Measurements from ENCODE around the gene FHL3. TPM values are rescaled to one million over a fixed set of nuclear protein-coding genes. Genes with fewer than 3 reads are reported as not detected.
"Not testable (repeated sequence)": the region's sequence is repeated elsewhere in the genome, so short reads cannot be mapped to it uniquely, and the experiment has no call there.

FHL3 gene
- total RNA-seq, 1 experiment from 2014 or later, result 20.6 TPM

- no peak for DNase-seq
- no peak overlapping the region for H3K4me3 ChIP-seq
- H3K27ac ChIP-seq, result no peak overlapping the region
- no peaks in the 10 kb centered on the region for H3K9me3 ChIP-seq (replicated peaks)
- no peaks in the 10 kb centered on the region for H3K36me3 ChIP-seq
- no peaks in the 10 kb centered on the region for H3K4me1 ChIP-seq
- no peaks in the 10 kb centered on the region for H3K27me3 ChIP-seq
Observed at GRCh38 chr1:38043036-38043747, 37.9 kb upstream of the FHL3 start.

GRCh38 chr1:38041936-38042834 is 36.9 kb upstream of the FHL3 start:
- Histone ChIP-seq H3K27ac (no peak overlapping the region), H3K4me3 (no peak overlapping the region), H3K4me1 (no peaks in the 10 kb centered on the region), H3K27me3 (no peaks in the 10 kb centered on the region), H3K36me3 (no peaks in the 10 kb centered on the region), H3K9me3 (replicated peaks) (no peaks in the 10 kb centered on the region)
- no peak for DNase-seq

GRCh38 chr1:38039331-38040088 is 34.2 kb upstream of the FHL3 start:
- DNase-seq, result no peak
- Histone ChIP-seq H3K4me1 (no peaks in the 10 kb centered on the region), H3K27me3 (no peaks in the 10 kb centered on the region), H3K9me3 (replicated peaks) (no peaks in the 10 kb centered on the region), H3K36me3 (no peaks in the 10 kb centered on the region), H3K27ac (no peak overlapping the region), H3K4me3 (no peak overlapping the region)

GRCh38 chr1:38038861-38039260 is 33.5 kb upstream of the FHL3 start:
- Histone ChIP-seq H3K4me1 (0 out of 2 replicates have a peak, but pooled peaks cover 2% of the 10 kb centered on the region), H3K27me3 (no peaks in the 10 kb centered on the region), H3K4me3 (no peak overlapping the region), H3K9me3 (replicated peaks) (no peaks in the 10 kb centered on the region), H3K36me3 (no peaks in the 10 kb centered on the region), H3K27ac (no peak overlapping the region)
- no peak for DNase-seq

- H3K27ac ChIP-seq, result no peak overlapping the region
- DNase-seq, result peak in 1 of 2 experiments; percentile 67
- H3K27me3 ChIP-seq, result no peaks in the 10 kb centered on the region
- no peaks in the 10 kb centered on the region for H3K9me3 ChIP-seq (replicated peaks)
- H3K4me1 ChIP-seq, result 0 out of 2 replicates have a peak, but pooled peaks cover 5% of the 10 kb centered on the region
- no peaks in the 10 kb centered on the region for H3K36me3 ChIP-seq
- H3K4me3 ChIP-seq, result no peak overlapping the region
Observed at GRCh38 chr1:38037221-38037939, 32.1 kb upstream of the FHL3 start.

- Histone ChIP-seq H3K4me3 (no peak overlapping the region), H3K9me3 (replicated peaks) (no peaks in the 10 kb centered on the region), H3K27me3 (no peaks in the 10 kb centered on the region), H3K4me1 (peaks cover 13% of the 10 kb centered on the region; the same call in 1 of the 2 replicates), H3K27ac (no peak overlapping the region), H3K36me3 (no peaks in the 10 kb centered on the region)
- no peak for DNase-seq
Observed at GRCh38 chr1:38034871-38035270, 29.6 kb upstream of the FHL3 start.

- DNase-seq, H3K27me3 ChIP-seq: not testable (repeated sequence)
- peaks cover 32% of the 10 kb centered on the region for H3K4me1 ChIP-seq
Observed at GRCh38 chr1:38032992-38033391, 27.7 kb upstream of the FHL3 start.

GRCh38 chr1:38031513-38031866 is 26.2 kb upstream of the FHL3 start:
- H3K9me3 ChIP-seq (replicated peaks), result no peaks in the 10 kb centered on the region
- H3K4me3 ChIP-seq, result no peak overlapping the region
- DNase-seq, result no peak
- H3K27me3 ChIP-seq, result no peaks in the 10 kb centered on the region
- no peaks in the 10 kb centered on the region; the same call in 1 of the 2 replicates for H3K36me3 ChIP-seq
- peaks cover 45% of the 10 kb centered on the region for H3K4me1 ChIP-seq
- H3K27ac ChIP-seq, result no peak overlapping the region

More at GRCh38 chr1:38032992-38033391, 27.7 kb upstream of the FHL3 start:
- not testable (repeated sequence) for H3K27ac ChIP-seq; H3K36me3 ChIP-seq; H3K4me3 ChIP-seq; H3K9me3 ChIP-seq (replicated peaks)

GRCh38 chr1:38030596-38031512 is 25.5 kb upstream of the FHL3 start:
- peak overlapping the region; percentile 40 for H3K4me3 ChIP-seq
- DNase-seq, result no peak
- H3K9me3 ChIP-seq (replicated peaks), result no peaks in the 10 kb centered on the region
- H3K27ac ChIP-seq, result peak overlapping the region; percentile 55; the same call in 1 of the 2 replicates
- peaks cover 45% of the 10 kb centered on the region for H3K4me1 ChIP-seq
- H3K36me3 ChIP-seq, result peaks cover 3% of the 10 kb centered on the region
- H3K27me3 ChIP-seq, result no peaks in the 10 kb centered on the region

GRCh38 chr1:38029685-38030511 is 24.6 kb upstream of the FHL3 start:
- Histone ChIP-seq H3K4me1 (peaks cover 45% of the 10 kb centered on the region), H3K9me3 (replicated peaks) (no peaks in the 10 kb centered on the region), H3K27me3 (no peaks in the 10 kb centered on the region), H3K36me3 (peaks cover 13% of the 10 kb centered on the region), H3K27ac (peak overlapping the region; percentile 55), H3K4me3 (peak overlapping the region; percentile 40)
- peak; percentile 74 to 75 for DNase-seq

GRCh38 chr1:38029081-38029681 is 23.9 kb upstream of the FHL3 start:
- DNase-seq, result peak; percentile 81 to 82
- H3K9me3 ChIP-seq (replicated peaks), result no peaks in the 10 kb centered on the region
- H3K4me1 ChIP-seq, result peaks cover 45% of the 10 kb centered on the region
- peaks cover 17% of the 10 kb centered on the region for H3K36me3 ChIP-seq
- H3K4me3 ChIP-seq, result peak overlapping the region; percentile 40
- peak overlapping the region; percentile 55 for H3K27ac ChIP-seq
- H3K27me3 ChIP-seq, result no peaks in the 10 kb centered on the region

GRCh38 chr1:38028671-38029070 is 23.4 kb upstream of the FHL3 start:
- H3K9me3 ChIP-seq (replicated peaks), result no peaks in the 10 kb centered on the region
- no peak overlapping the region for H3K27ac ChIP-seq
- no peak overlapping the region for H3K4me3 ChIP-seq
- DNase-seq, result no peak
- peaks cover 22% of the 10 kb centered on the region for H3K36me3 ChIP-seq
- peaks cover 41% of the 10 kb centered on the region for H3K4me1 ChIP-seq
- no peaks in the 10 kb centered on the region for H3K27me3 ChIP-seq
